GM12878 (cell line): ENCODE data around the gene INHBA. TPM values are rescaled to one million over a fixed set of nuclear protein-coding genes. Genes with fewer than 3 reads are reported as not detected.

Source experiments
- ATAC-seq: fragments of 200-7000 bp; cut with Tn5 transposase; 3 replicates; pipeline ENCODE4 v1.9.1; 2020; ENCODE audit warnings: mild to moderate bottlenecking, moderate library complexity
- BruUV-seq: library from RNA; stranded (reverse); fragments of 400-500 nt; replicated peaks from 2 replicates; lab custom pipeline; 2021; lab: Mats Ljungman, UMichigan
- CTCF ChIA-PET: fragments of 300-600 bp; sonication (Branson Sonifier 250); formaldehyde crosslinking; extraction: SDS; loops from one replicate; lab custom pipeline; 2021; ENCODE audit warnings: inconsistent platforms; lab: Yijun Ruan, JAX
- POLR2A ChIA-PET: fragments of 350-600 bp; formaldehyde crosslinking; extraction: SDS; loops from one replicate; lab custom pipeline; 2021; ENCODE audit warnings: inconsistent platforms; lab: Charles Lee
- RAD21 ChIA-PET: fragments of 300-600 bp; sonication (Branson Sonifier 250); formaldehyde crosslinking; loops from one replicate; lab custom pipeline; 2023; ENCODE audit warnings: antibody characterized with exemption; ENCODE audit not compliant: unreplicated experiment; lab: Charles Lee
- SMC1A ChIA-PET: fragments of 300-600 bp; sonication (Branson Sonifier 250); formaldehyde crosslinking; loops from one replicate; lab custom pipeline; 2023; ENCODE audit not compliant: unreplicated experiment, uncharacterized antibody; lab: Charles Lee
- DNase-seq: peaks from one replicate; pipeline ENCODE4 v3.0.0-alpha.2; 2011; ENCODE audit warnings: low read depth, low spot score
- FAIRE-seq: peaks from 3 replicates; lab custom pipeline; 2011; peaks lifted over from hg19 to GRCh38; lab: Jason Lieb, UNC
- H2AFZ ChIP-seq: 2 replicates; pipeline ENCODE4 v1.6.0; 2011; ENCODE audit warnings: low read depth, low read length, control low read depth; ENCODE audit not compliant: control insufficient read depth
- H3K27ac ChIP-seq: 2 replicates; pipeline ENCODE4 v1.5.1; 2011; ENCODE audit warnings: control low read depth; ENCODE audit not compliant: control insufficient read depth, insufficient read depth
- H3K27me3 ChIP-seq, 2 experiments: replicated peaks in 1 of 2; 2 replicates each; pipeline versions ENCODE4 v1.6.0 to v1.6.1; 2011; ENCODE audit warnings: low read length in 1 of 2; ENCODE audit not compliant: control insufficient read depth in 2 of 2, insufficient read depth in 2 of 2
- H3K36me3 ChIP-seq, 2 experiments: 2 replicates each; pipeline ENCODE4 v1.5.1; 2011; ENCODE audit warnings: low read length in 1 of 2; ENCODE audit not compliant: control insufficient read depth in 2 of 2, insufficient read depth in 2 of 2
- H3K4me1 ChIP-seq: 2 replicates; pipeline ENCODE4 v1.6.1; 2011; ENCODE audit warnings: mild to moderate bottlenecking, low read length, moderate library complexity, mixed read lengths; ENCODE audit not compliant: control insufficient read depth, insufficient read depth
- H3K4me2 ChIP-seq: 2 replicates; pipeline ENCODE4 v1.6.0; 2011; ENCODE audit warnings: control low read depth; ENCODE audit not compliant: control insufficient read depth, insufficient read depth
- H3K4me3 ChIP-seq: fragments of 200-600 bp; sonication (generic); 2 replicates; pipeline ENCODE4 v1.5.1; 2016
- H3K79me2 ChIP-seq: 2 replicates; pipeline ENCODE4 v1.6.0; 2011; ENCODE audit warnings: low read length; ENCODE audit not compliant: control insufficient read depth, insufficient read depth
- H3K9ac ChIP-seq: 2 replicates; pipeline ENCODE4 v1.8.0; 2011; ENCODE audit warnings: low read length, control low read depth, mixed read lengths; ENCODE audit not compliant: control insufficient read depth, insufficient read depth
- H3K9me3 ChIP-seq: replicated peaks from 3 replicates; pipeline ENCODE4 v1.5.1; 2011; ENCODE audit warnings: mild to moderate bottlenecking, low read length; ENCODE audit not compliant: control insufficient read depth, insufficient read depth
- H4K20me1 ChIP-seq: 2 replicates; pipeline ENCODE4 v1.6.0; 2011; ENCODE audit not compliant: control insufficient read depth, insufficient read depth
- PAX8 ChIP-seq: fragments of 450-650 bp; IDR thresholded peaks from 2 replicates; pipeline ENCODE4 v1.6.1; 2017; ENCODE audit warnings: mild to moderate bottlenecking, moderate library complexity
- RAD21 ChIP-seq: IDR thresholded peaks from 2 replicates; pipeline ENCODE4 v1.6.1; 2011; ENCODE audit warnings: mild to moderate bottlenecking, low read depth, low read length, moderate library complexity; ENCODE audit not compliant: insufficient read depth
- WGBS: methylation state at CpG from one replicate; pipeline ENCODE4 v1.1.6; 2016; ENCODE audit warnings: low lambda C conversion rate; ENCODE audit not compliant: insufficient replicate concordance, insufficient coverage; ENCODE audit errors: missing lambda C conversion rate; 5-methylcytosine and 5-hydroxymethylcytosine counted together
- in situ Hi-C: fragments of 300-500 bp; cut with MboI; formaldehyde crosslinking; loops from 9 replicates; pipeline ENCODE4 v1.14.3; 2018; ENCODE audit warnings: mixed read lengths
- intact Hi-C: fragments of 100-400 bp; cut with micrococcal nuclease; formaldehyde crosslinking; loops from one replicate; pipeline ENCODE4 v1.14.2; 2022; ENCODE audit not compliant: unreplicated experiment
- polyA plus RNA-seq, 11 experiments: library from polyadenylated mRNA; depleted of rRNA in 4 of 11; unstranded in 6 of 11; stranded (reverse) in 5 of 11; fragments of >200 nt; fragmentation: Nextera tagmentation in 4 of 11; fragmentation: Illumina TruSeq in 1 of 11; extraction: Ambion mirVana in 4 of 11; extraction: Trizol in 1 of 11; gene quantifications; 1 replicate in 1 of 11; 2 replicates in 10 of 11; pipeline versions ENCODE4 v1.2.1 to v1.2.3, GENCODE V29; 2011 to 2016; ENCODE audit warnings: inconsistent platforms in 2 of 11, missing spikeins in 2 of 11, low read depth in 1 of 11
- total RNA-seq, 4 experiments: library from RNA; depleted of rRNA in 3 of 4; stranded (reverse); fragments of >200 nt in 3 of 4; fragmentation: Illumina TruSeq in 1 of 4; extraction: Trizol in 1 of 4; gene quantifications; 2 replicates each; pipeline versions ENCODE4 v1.2.1 to v1.2.3, GENCODE V29; 2013 to 2021
- TF ChIP-seq, protein P1 (sequence below), 3 experiments: IDR thresholded peaks in 2 of 3; conservative IDR thresholded peaks in 1 of 3; 2 replicates each; pipeline ENCODE4 v1.5.1; 2011; ENCODE audit warnings: low read depth in 3 of 3, low read length in 3 of 3, mild to moderate bottlenecking in 3 of 3, control low read depth in 2 of 3, moderate library complexity in 2 of 3, inconsistent platforms in 1 of 3, mixed read lengths in 1 of 3; ENCODE audit not compliant: control insufficient read depth in 2 of 3, insufficient read depth in 1 of 3; ENCODE audit errors: extremely low read depth in 1 of 3

INHBA gene
- total and polyA plus RNA-seq, 10 of the 15 experiments (the other 5 are each of a cell fraction or from before 2014, with no cell fraction given), result 0.04 to 0.05 (median 0.05) TPM; not detected in 6

DNA sequence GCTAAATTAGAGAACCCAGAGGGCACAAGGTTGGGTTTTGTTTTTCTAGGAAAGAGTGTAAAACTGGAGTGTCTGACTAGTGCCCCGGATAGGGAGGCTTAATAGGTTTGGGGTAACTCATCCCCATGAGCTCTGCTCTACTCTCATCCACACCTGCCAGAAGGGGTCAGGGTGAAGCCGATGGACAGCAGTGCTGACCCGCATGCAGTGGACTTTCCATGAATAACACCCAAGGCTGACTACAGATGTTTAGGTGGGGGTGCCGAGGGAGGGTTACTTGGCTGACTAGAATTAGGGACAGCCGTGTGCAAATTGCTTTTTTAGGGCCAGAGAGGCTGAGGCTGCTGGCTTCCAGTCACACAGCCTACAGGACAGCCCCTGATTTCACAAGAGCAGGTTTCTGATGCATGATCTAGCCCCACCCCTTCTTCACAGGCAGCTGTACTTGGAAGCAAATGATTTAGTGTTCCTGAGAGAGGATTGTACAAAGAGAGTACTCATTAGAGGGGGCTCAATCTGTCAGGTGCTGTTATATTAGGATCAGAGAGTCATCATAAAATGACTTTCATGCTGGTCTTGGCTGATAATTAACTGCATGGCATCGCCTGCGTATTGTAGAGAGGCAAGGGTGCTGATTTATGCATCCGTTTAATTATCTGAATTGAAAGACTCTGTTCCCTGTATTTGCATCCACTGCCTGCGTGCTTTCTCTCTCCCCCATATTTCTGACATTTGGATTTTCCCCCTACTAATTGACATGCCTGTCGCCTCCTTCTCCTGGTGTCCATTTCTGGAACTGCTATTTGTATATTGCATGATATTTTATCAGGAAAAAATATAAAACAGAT, 9.5 kb downstream of the INHBA start:
- FAIRE-seq (no peak), DNase-seq (no peak), ATAC-seq (peak; percentile 44)
- no peak overlapping the region for H3K9ac ChIP-seq
- H4K20me1 ChIP-seq, result no peaks in the 10 kb centered on the region
- H3K4me3 ChIP-seq, result no peak overlapping the region
- no peaks in the 10 kb centered on the region for H3K27me3 ChIP-seq
- no peak overlapping the region for H3K4me2 ChIP-seq
- no peak overlapping the region for H3K27ac ChIP-seq
- SMC1A ChIA-PET, result interaction anchor here (0.6 to 3.0 kb wide), 3 partner anchors 11 to 697 kb away, joined by 3 to 21 read pairs (median 3); partner anchors contain the start of gene INHBA
- intact Hi-C loops (loop anchor here (10.0 kb wide), 4 partner anchors 219 to 859 kb away; no protein-coding TSS in a partner anchor), in situ Hi-C loops (loop anchor here (10.0 kb wide), 1 partner anchor 689 kb away; no protein-coding TSS in a partner anchor)
- TF ChIP-seq PAX8 (no peak), RAD21 (0 out of 2 replicates have a peak, but pooled peaks have one; percentile 5)
- TF ChIP-seq, protein P1, sequence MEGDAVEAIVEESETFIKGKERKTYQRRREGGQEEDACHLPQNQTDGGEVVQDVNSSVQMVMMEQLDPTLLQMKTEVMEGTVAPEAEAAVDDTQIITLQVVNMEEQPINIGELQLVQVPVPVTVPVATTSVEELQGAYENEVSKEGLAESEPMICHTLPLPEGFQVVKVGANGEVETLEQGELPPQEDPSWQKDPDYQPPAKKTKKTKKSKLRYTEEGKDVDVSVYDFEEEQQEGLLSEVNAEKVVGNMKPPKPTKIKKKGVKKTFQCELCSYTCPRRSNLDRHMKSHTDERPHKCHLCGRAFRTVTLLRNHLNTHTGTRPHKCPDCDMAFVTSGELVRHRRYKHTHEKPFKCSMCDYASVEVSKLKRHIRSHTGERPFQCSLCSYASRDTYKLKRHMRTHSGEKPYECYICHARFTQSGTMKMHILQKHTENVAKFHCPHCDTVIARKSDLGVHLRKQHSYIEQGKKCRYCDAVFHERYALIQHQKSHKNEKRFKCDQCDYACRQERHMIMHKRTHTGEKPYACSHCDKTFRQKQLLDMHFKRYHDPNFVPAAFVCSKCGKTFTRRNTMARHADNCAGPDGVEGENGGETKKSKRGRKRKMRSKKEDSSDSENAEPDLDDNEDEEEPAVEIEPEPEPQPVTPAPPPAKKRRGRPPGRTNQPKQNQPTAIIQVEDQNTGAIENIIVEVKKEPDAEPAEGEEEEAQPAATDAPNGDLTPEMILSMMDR (IDR thresholded peaks at IDR 0.05 in 2 of 3, conservative IDR thresholded peaks at IDR 0.05 in 1 of 3; ENCODE audit: control insufficient read depth in 2 of 3, extremely low read depth in 1 of 3, insufficient read depth in 1 of 3, low read depth in 3 of 3, low read length in 3 of 3), result 0 out of 6 replicates have a peak, but pooled peaks of 1 of the 3 experiments have one; percentile 1
- TF ChIP-seq, all 136 proteins: peak for 2
- BruUV-seq, result no TSS peak
- POLR2A ChIA-PET, result no interaction called here
- H3K36me3 ChIP-seq, result no peaks in the 10 kb centered on the region
- H3K4me1 ChIP-seq, result no peaks in the 10 kb centered on the region
- no peaks in the 10 kb centered on the region; the same call in 2 of the 3 replicates for H3K9me3 ChIP-seq
- CTCF ChIA-PET, result interaction anchor here (3.2 to 5.5 kb wide), 3 partner anchors 12 to 690 kb away, joined by 14 to 56 read pairs (median 19); partner anchors contain the start of gene INHBA
- H3K79me2 ChIP-seq, result no peaks in the 10 kb centered on the region
- H2AFZ ChIP-seq, result no peak overlapping the region
- RAD21 ChIA-PET, result interaction anchor here (1.2 to 1.6 kb wide), 3 partner anchors 10 to 12 kb away, joined by 3 to 5 read pairs (median 3); partner anchors contain the start of gene INHBA
- WGBS, result 51% methylated on average over 10 of the region's 10 CpGs
